GM08714 (cell line): ENCODE data around the gene ATRN.
A peak's percentile ranks its signal among the peaks of the same experiment; 100 is the strongest.
"Not testable (repeated sequence)": the region's sequence is repeated elsewhere in the genome, so short reads cannot be mapped to it uniquely, and the experiment has no call there.

Experiments used
- H3K4me3 ChIP-seq: fragments of 200-500 bp; sonication (Bioruptor generic); 2 replicates; pipeline ENCODE4 v1.5.1; 2014; ENCODE audit warnings: mild to moderate bottlenecking, low read length, inconsistent platforms
- ZNF274 ChIP-seq: IDR thresholded peaks from 2 replicates; pipeline ENCODE4 v1.6.1; 2012; ENCODE audit warnings: mild to moderate bottlenecking, low read depth, low read length

Gene ATRN

GRCh38 chr20:3454831-3455230, 16.0 kb upstream of the ATRN start:
- no peak for TF ChIP-seq ZNF274
- H3K4me3 ChIP-seq = no peak overlapping the region

DNA sequence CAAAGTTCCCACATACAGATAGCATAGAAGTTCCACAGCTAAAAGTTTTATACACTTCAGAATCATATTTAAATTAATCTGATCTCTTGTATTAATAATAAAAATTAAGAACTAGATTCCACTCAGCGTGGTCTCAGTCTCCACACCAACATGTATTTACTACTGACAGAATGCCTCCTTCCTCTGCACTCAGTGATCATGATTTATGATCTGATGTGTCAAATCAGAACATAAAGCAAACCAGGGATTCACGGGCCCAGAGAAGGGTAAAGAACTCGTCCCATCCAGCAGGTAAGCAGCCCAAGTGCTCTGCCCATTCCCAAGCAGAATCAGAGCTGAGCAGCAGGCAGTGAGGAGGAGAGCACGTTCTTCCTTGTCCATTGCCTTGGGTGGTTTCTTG, 14.2 kb upstream of the ATRN start:
- no peak overlapping the region for H3K4me3 ChIP-seq
- TF ChIP-seq ZNF274 = no peak

DNA sequence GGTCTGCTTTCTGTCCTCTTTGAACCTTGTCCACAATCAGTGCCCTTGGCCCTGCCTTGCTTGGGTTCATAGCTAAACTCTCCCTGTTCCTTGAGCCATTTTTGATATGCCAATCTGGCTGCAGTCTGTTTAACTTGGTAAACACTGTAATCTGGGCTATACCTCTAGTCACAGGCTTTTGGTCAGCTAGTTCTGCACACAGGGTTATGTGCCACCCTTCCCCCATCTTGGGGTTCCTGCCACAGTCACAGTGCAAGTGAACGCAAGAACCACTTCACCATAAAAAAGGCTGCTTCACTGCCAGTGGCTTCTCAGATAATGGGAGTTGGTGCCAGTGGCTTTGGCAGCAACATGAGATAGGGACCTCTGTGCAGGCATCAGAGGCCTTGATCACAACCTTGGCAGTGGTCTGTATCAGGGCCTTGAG, 10.9 kb upstream of the ATRN start:
- H3K4me3 ChIP-seq = no peak overlapping the region
- TF ChIP-seq ZNF274 = no peak

- H3K4me3 ChIP-seq = no peak overlapping the region
- no peak for TF ChIP-seq ZNF274
These were observed 9.5 kb upstream of the ATRN start for GRCh38 chr20:3461211-3461771.

DNA sequence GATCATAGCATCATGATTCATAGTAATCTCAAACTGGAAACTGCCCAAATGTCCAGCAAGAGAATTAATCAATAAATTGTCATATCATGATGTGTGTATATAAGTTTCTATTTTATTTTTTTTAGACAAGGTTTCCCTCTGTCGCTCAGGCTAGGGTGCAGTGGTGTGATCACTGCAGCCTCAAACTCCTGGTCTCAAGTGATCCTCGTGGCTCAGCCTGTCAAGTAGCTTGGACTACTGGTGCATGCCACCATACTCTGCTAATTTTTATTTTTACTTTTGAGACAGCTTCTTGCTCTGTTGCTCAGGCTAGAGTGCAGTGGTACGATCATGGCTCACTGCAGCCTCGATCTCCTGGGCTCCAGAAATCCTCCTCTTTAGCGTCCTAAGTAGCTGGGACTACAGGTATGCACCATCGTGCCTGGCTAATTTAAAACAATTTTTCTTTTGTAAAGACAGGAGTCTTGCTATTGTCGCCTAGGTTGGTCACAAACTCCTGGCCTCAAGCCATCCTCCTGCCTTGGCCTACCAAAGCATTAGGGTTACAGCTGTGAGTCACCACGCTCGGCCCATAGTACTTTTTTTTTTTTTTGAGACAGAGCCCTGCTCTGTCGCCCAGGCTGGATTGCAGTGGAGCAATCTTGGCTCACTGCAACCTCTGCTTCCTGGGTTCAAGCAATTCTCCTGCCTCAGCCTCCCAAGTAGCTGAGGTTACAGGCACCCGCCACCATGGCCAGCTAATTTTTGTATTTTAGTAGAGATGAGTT, 8.7 kb upstream of the ATRN start:
- no peak overlapping the region for H3K4me3 ChIP-seq
- no peak for TF ChIP-seq ZNF274

DNA sequence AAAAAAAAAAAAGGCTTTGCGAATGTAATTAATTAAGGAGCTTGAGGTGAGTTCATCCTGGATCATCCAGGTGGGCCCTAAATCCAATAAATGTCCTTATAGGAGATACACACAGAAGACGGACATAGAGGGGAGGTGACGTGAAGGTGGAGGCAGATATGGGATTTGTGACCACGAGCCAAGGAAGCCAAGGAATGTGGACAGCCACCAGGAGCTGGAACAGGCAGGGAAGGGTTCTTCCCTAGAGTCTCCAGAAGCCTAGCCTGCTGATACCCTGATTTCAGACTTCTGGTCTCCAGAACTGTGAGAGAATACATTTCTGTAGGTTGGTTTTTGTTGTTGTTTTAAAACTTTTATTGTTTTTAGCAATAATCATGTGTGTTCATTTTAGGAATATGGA, 6.7 kb upstream of the ATRN start:
- H3K4me3 ChIP-seq = no peak overlapping the region
- TF ChIP-seq ZNF274 = no peak

- no peak overlapping the region for H3K4me3 ChIP-seq
- TF ChIP-seq ZNF274 = no peak
These were observed 5.5 kb upstream of the ATRN start for GRCh38 chr20:3465301-3465700.

DNA sequence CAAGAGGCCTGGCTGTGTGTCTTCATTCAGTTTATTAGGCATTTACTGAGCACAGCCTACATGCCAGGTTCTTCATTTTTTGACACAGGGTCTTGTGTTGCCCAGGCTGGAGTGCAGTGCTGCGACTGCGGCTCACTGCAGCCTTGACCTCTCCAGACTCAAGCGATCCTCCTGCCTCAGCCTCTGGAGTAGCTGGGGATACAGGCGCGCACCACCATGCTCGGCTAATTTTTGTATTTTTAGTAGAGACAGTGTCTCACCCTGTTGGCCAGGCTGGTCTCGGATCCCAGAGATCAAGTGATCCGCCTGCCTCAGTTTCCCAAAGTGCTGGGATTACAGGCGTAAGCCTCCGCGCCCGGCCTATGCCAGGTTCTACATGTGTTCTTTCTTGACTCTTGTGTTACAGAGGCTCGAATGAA, 601 bp upstream of the ATRN start:
- peak overlapping the region; percentile 87 for H3K4me3 ChIP-seq
- TF ChIP-seq ZNF274 = no peak

GRCh38 chr20:3471397-3472021, 691 bp downstream of the ATRN start:
- TF ChIP-seq ZNF274 = no peak
- peak overlapping the region; percentile 87 for H3K4me3 ChIP-seq

DNA sequence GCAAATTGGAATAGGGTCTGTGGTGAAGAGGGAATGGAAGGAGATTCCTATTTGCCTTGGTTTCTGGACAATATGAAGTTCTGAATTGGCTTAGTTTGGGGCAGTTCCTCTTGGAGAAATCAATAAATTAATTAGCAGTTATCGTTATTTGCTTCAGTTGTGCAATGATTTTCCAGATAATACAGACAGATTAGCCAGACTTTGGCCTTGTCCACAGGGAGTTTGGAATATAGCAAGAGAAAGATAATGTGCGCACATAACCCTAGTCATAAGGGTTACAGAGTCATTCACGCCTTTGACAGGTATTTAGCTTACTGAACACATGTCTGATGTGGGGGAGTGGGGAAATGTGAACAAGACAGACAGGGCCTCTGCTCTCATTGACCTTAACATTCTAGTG, 1.3 kb downstream of the ATRN start:
- TF ChIP-seq ZNF274 = no peak
- peak overlapping the region; percentile 87 for H3K4me3 ChIP-seq

DNA sequence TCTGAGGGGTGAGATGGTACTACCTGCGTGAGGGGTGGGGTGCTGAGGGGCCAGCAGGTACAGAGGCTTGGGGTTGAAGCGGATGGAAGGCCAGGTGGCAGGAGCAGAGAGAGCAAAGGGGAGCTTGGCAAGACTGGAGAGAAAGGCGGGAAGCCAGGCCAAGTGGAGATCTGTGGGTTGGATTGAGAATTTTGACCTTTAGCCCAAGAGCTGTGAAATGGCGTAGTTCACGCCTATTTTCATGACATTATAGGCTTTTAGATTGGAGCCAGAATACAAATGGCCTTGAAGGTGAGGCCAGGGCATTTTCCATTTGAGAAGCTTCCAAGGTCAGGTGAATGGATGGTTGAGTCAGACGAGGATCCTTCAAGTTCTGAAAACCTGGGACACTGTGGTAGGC, 2.5 kb downstream of the ATRN start:
- no peak overlapping the region for H3K4me3 ChIP-seq

DNA sequence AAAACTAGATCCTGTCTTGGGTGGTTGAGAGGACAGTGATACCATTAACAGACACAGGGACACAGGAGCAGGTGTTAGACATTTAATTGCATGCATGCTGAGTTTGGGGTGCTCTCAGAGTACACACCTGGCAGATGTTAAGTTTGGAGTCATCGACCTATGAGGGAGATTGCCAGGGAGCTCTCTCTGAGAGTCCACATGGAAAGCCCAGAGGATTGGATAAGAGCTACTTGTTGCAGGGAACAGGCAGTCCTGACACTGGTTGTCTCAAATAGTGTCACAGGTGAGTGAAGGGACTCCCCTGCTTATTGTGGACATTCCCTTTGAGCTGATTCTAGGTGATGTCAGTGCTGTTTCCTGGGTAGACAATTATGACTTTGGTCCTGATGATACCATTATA, 3.1 kb downstream of the ATRN start:
- H3K4me3 ChIP-seq = no peak overlapping the region
- TF ChIP-seq ZNF274 = no peak

More for the DNA sequence above, 2.5 kb downstream of the ATRN start:
- TF ChIP-seq ZNF274 = no peak

DNA sequence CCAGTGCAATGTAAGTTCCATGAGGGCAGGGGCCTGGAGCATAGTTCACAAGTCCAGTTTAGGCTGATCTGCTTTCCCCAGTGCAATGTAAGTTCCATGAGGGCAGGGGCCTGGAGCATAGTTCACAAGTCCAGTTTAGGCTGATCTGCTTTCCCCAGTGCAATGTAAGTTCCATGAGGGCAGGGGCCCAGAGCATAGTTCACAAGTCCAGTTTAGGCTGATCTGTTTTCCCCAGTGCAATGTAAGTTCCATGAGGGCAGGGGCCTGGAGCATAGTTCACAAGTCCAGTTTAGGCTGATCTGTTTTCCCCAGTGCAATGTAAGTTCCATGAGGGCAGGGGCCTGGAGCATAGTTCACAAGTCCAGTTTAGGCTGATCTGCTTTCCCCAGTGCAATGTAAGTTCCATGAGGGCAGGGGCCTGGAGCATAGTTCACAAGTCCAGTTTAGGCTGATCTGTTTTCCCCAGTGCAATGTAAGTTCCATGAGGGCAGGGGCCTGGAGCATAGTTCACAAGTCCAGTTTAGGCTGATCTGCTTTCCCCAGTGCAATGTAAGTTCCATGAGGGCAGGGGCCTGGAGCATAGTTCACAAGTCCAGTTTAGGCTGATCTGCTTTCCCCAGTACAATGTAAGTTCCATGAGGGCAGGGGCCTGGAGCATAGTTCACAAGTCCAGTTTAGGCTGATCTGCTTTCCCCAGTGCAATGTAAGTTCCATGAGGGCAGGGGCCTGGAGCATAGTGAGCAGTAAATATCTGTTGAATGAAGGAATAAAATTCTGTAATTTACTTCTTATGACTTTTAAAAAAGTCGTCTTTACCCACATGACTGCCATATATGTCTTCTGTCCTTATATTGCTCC, 6.4 kb downstream of the ATRN start:
- not testable (repeated sequence) for H3K4me3 ChIP-seq

DNA sequence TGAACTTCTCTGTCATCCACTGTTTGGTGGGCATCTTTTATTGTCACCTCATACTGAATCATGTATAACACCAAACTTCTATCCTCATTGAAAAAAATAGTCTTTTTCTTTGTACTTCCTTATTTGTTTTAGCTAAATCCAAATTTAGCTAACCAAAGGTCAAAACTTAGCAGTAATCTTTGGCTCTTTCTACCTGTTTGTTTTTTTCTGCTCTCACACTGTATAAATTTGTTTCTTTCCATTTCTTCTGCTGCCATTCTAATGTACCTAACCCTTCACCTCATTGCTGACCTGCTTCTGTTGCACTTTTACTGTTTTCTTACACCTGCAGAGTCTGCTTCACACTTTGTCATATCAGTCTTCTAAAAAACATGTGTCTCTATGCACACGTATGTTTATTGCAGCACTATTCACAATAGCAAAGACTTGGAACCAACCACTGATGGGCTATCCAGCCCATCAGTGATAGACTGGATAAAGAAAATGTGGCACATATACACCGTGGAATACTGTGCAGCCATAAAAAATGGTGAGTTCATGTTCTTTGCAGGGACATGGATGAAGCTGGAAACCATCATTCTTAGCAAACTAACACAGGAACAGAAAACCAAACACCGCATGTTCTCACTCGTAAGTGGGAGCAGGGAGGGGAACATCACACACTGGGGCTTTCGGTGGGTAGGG, 7.2 kb downstream of the ATRN start:
- H3K4me3 ChIP-seq = no peak overlapping the region
- TF ChIP-seq ZNF274 = no peak

- no peak overlapping the region for H3K4me3 ChIP-seq
- TF ChIP-seq ZNF274 = no peak
These were observed 8.2 kb downstream of the ATRN start for GRCh38 chr20:3479025-3479424.
